Measurements from ENCODE around the gene PMF1.
"Not testable (repeated sequence)": the region's sequence is repeated elsewhere in the genome, so short reads cannot be mapped to it uniquely, and the experiment has no call there.

The PMF1 gene, protein sequence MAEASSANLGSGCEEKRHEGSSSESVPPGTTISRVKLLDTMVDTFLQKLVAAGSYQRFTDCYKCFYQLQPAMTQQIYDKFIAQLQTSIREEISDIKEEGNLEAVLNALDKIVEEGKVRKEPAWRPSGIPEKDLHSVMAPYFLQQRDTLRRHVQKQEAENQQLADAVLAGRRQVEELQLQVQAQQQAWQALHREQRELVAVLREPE

GRCh38 chr1:156212833-156213643 lies at the start of gene PMF1:
Gene PMF1 (plus strand): TSS chr1:156213007. CDS start chr1:156213016, 9 bp downstream.
- H3K4me1 Mint-ChIP-seq (ENCODE audit: low read depth) = peaks cover 49% of the 10 kb centered on the region
- H3K36me3 Mint-ChIP-seq = peaks cover 14% of the 10 kb centered on the region
- H3K27ac Mint-ChIP-seq = peak within 1 kb of the TSS; percentile 100
- peak within 1 kb of the TSS; percentile 96 for H3K4me3 Mint-ChIP-seq
- H3K9me3 Mint-ChIP-seq (ENCODE audit: low read depth) = no peaks in the 10 kb centered on the region
- H3K27me3 Mint-ChIP-seq = no peaks in the 10 kb centered on the region

DNA sequence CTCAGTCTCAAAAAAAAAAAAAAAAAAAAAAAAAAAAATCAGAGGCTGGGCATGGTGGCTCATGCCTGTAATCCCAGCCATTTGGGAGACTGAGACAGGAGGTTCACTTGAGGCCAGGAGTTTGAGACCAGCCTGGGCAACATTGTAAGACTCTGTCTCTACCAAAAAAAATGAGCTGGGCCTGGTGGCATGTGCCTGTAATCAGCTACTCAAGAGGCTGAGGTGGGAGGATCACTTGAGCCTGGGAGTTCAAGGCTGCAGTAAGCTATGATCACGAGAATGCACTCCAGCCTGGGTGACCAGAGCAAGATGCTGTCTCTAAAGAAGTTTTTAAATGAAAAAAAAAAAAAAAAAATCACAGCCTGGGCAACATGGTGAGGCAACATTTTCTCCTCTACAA lies 49.1 kb upstream of the PMF1 start:
- no peaks in the 10 kb centered on the region for H3K27me3 Mint-ChIP-seq
- H3K9me3 Mint-ChIP-seq (ENCODE audit: low read depth) = no peaks in the 10 kb centered on the region
- H3K4me1 Mint-ChIP-seq (ENCODE audit: low read depth) = peaks cover 39% of the 10 kb centered on the region
- peaks cover 4% of the 10 kb centered on the region for H3K36me3 Mint-ChIP-seq
- H3K27ac Mint-ChIP-seq = no peak overlapping the region
- H3K4me3 Mint-ChIP-seq = no peak overlapping the region

- Mint-ChIP-seq H3K27me3 (no peaks in the 10 kb centered on the region), H3K4me1 (ENCODE audit: low read depth) (peaks cover 37% of the 10 kb centered on the region), H3K4me3 (no peak overlapping the region), H3K9me3 (ENCODE audit: low read depth) (no peaks in the 10 kb centered on the region), H3K27ac (no peak overlapping the region), H3K36me3 (peaks cover 4% of the 10 kb centered on the region)
Observed at GRCh38 chr1:156164125-156164831, 48.5 kb upstream of the PMF1 start.

- Mint-ChIP-seq H3K27ac (peak overlapping the region; percentile 42), H3K9me3 (ENCODE audit: low read depth) (no peaks in the 10 kb centered on the region), H3K36me3 (peaks cover 4% of the 10 kb centered on the region), H3K4me3 (no peak overlapping the region), H3K4me1 (ENCODE audit: low read depth) (peaks cover 31% of the 10 kb centered on the region), H3K27me3 (no peaks in the 10 kb centered on the region)
Observed at GRCh38 chr1:156165083-156165482, 47.7 kb upstream of the PMF1 start.

GRCh38 chr1:156167536-156167935 lies 45.3 kb upstream of the PMF1 start:
- H3K9me3 Mint-ChIP-seq (ENCODE audit: low read depth) = no peaks in the 10 kb centered on the region
- H3K36me3 Mint-ChIP-seq = peaks cover 4% of the 10 kb centered on the region
- no peaks in the 10 kb centered on the region for H3K27me3 Mint-ChIP-seq
- peaks cover 13% of the 10 kb centered on the region for H3K4me1 Mint-ChIP-seq (ENCODE audit: low read depth)
- no peak overlapping the region for H3K27ac Mint-ChIP-seq
- no peak overlapping the region for H3K4me3 Mint-ChIP-seq

- H3K4me1 Mint-ChIP-seq (ENCODE audit: low read depth) = peaks cover 15% of the 10 kb centered on the region
- no peaks in the 10 kb centered on the region for H3K27me3 Mint-ChIP-seq
- no peaks in the 10 kb centered on the region for H3K9me3 Mint-ChIP-seq (ENCODE audit: low read depth)
- peaks cover 2% of the 10 kb centered on the region for H3K36me3 Mint-ChIP-seq
- no peak overlapping the region for H3K27ac Mint-ChIP-seq
- no peak overlapping the region for H3K4me3 Mint-ChIP-seq
Observed at GRCh38 chr1:156172696-156173470, 39.9 kb upstream of the PMF1 start.

- no peaks in the 10 kb centered on the region for H3K27me3 Mint-ChIP-seq
- H3K4me1 Mint-ChIP-seq (ENCODE audit: low read depth) = peaks cover 26% of the 10 kb centered on the region
- H3K9me3 Mint-ChIP-seq (ENCODE audit: low read depth) = no peaks in the 10 kb centered on the region
- no peak overlapping the region for H3K4me3 Mint-ChIP-seq
- H3K27ac Mint-ChIP-seq = no peak overlapping the region
- H3K36me3 Mint-ChIP-seq = peaks cover 2% of the 10 kb centered on the region
Observed at GRCh38 chr1:156176610-156177210, 36.1 kb upstream of the PMF1 start.

GRCh38 chr1:156177919-156178654 lies 34.7 kb upstream of the PMF1 start:
- Mint-ChIP-seq H3K4me3 (peak overlapping the region; percentile 44), H3K27me3 (no peaks in the 10 kb centered on the region), H3K4me1 (ENCODE audit: low read depth) (peaks cover 22% of the 10 kb centered on the region), H3K27ac (peak overlapping the region; percentile 76), H3K9me3 (ENCODE audit: low read depth) (no peaks in the 10 kb centered on the region), H3K36me3 (peaks cover 2% of the 10 kb centered on the region)

GRCh38 chr1:156180471-156180870 lies 32.3 kb upstream of the PMF1 start:
- Mint-ChIP-seq H3K27ac (no peak overlapping the region), H3K4me1 (ENCODE audit: low read depth) (peaks cover 18% of the 10 kb centered on the region), H3K27me3 (no peaks in the 10 kb centered on the region), H3K36me3 (peaks cover 2% of the 10 kb centered on the region), H3K9me3 (ENCODE audit: low read depth) (no peaks in the 10 kb centered on the region), H3K4me3 (no peak overlapping the region)

GRCh38 chr1:156181391-156181924 lies 31.3 kb upstream of the PMF1 start:
- H3K9me3 Mint-ChIP-seq (ENCODE audit: low read depth); H3K27me3 Mint-ChIP-seq; H3K36me3 Mint-ChIP-seq; H3K4me3 Mint-ChIP-seq; H3K27ac Mint-ChIP-seq: not testable (repeated sequence)
- H3K4me1 Mint-ChIP-seq (ENCODE audit: low read depth) = peaks cover 18% of the 10 kb centered on the region

GRCh38 chr1:156182010-156182779 lies 30.6 kb upstream of the PMF1 start:
- H3K36me3 Mint-ChIP-seq; H3K27ac Mint-ChIP-seq; H3K4me3 Mint-ChIP-seq; H3K9me3 Mint-ChIP-seq (ENCODE audit: low read depth); H3K27me3 Mint-ChIP-seq: not testable (repeated sequence)
- H3K4me1 Mint-ChIP-seq (ENCODE audit: low read depth) = peaks cover 15% of the 10 kb centered on the region

DNA sequence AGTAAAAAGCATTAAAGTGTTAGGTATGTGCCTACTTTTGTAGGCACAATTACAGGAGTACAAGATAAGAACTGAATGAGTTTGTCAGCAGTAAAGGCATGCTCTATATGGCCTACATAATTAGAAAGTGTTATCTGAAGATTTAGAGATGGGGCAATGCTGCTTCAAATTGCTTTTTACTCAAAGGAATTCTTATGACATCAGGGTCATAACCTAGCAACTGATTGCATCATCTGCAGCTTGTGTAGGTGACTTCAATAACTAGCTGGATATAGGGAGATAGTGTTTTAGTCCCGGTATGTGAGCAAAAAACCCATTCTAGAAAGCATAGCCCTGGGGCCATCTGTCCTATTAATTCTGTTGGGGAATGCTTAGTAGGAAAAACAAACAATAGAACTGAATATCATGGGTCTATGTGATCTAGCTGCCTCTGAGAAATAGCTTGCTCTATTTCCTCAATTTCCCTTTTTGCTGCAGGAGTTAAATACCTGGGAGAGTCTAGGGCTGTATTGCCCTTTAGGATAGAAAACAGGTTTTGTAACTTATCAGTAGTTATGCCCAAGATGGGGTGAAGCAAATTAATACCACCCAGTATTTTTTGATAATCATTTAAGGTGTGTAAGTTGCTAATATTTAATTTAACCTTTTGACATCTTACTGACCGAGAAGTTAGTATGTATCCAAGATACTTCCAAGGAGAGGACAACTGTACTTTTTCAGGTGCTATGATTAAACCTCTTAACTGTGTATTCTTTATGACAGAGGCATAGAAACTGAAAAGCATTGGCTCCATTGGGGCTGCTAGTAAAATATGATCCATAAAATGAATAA lies 26.2 kb upstream of the PMF1 start:
- H3K9me3 Mint-ChIP-seq (ENCODE audit: low read depth); H3K27me3 Mint-ChIP-seq; H3K27ac Mint-ChIP-seq; H3K4me3 Mint-ChIP-seq; H3K36me3 Mint-ChIP-seq; H3K4me1 Mint-ChIP-seq (ENCODE audit: low read depth): not testable (repeated sequence)

Data from activated naive CD8-positive, alpha-beta T cell (primary cell).